Activated T-cell treated with anti-CD3 and anti-CD28 coated beads, Interleukin-2, amount 50 U/mL, for 72 hours (primary cell): Measurements from ENCODE around the gene UBAP2. TPM values are rescaled to one million over a fixed set of nuclear protein-coding genes. Genes with fewer than 3 reads are reported as not detected.
A peak's percentile ranks its signal among the peaks of the same experiment; 100 is the strongest.
"Not testable (repeated sequence)": the region's sequence is repeated elsewhere in the genome, so short reads cannot be mapped to it uniquely, and the experiment has no call there.

Experiments used
- ATAC-seq, 2 donors: fragments of 150-1000 bp; cut with Tn5 transposase; replicated peaks in 1 of 2; 2 replicates each; pipeline ENCODE4 v1.10.0; 2021; ENCODE audit warnings: moderate library complexity in 2 of 2, mild to moderate bottlenecking in 1 of 2
- DNase-seq, 2 donors: peaks; one replicate each; pipeline ENCODE4 v3.0.0; 2021 to 2022; ENCODE audit warnings: mixed read lengths in 1 of 2
- H3K27ac Mint-ChIP-seq: one replicate; pipeline ENCODE4 v1.8.0; 2022; ENCODE audit warnings: mild to moderate bottlenecking, moderate library complexity, mixed read lengths
- H3K27me3 Mint-ChIP-seq: one replicate; pipeline ENCODE4 v1.8.0; 2022; ENCODE audit warnings: low read depth, mixed read lengths
- H3K36me3 Mint-ChIP-seq, 2 donors: one replicate each; pipeline ENCODE4 v1.8.0; 2022; ENCODE audit warnings: mixed read lengths in 2 of 2, mild to moderate bottlenecking in 1 of 2; ENCODE audit not compliant: insufficient read depth in 2 of 2
- H3K4me1 Mint-ChIP-seq: one replicate; pipeline ENCODE4 v1.8.0; 2022; ENCODE audit warnings: low read depth, mixed read lengths
- H3K4me3 Mint-ChIP-seq, 2 donors: one replicate each; pipeline ENCODE4 v1.8.0; 2022; ENCODE audit warnings: mild to moderate bottlenecking in 2 of 2, mixed read lengths in 2 of 2, moderate library complexity in 2 of 2
- H3K9me3 Mint-ChIP-seq, 2 donors: one replicate each; pipeline ENCODE4 v1.8.0; 2022; ENCODE audit warnings: mixed read lengths in 2 of 2
- total RNA-seq, 2 donors: library from RNA; stranded (reverse); gene quantifications; one replicate each; pipeline ENCODE4 v1.2.3, GENCODE V29; 2022

The UBAP2 gene
- total RNA-seq, 2 donors from 2014 or later: 32.1 to 34.5 TPM

GRCh38 chr9:34038851-34039250 lies 9.8 kb downstream of the UBAP2 start:
- H3K27me3 Mint-ChIP-seq, H3K4me3 Mint-ChIP-seq, DNase-seq, H3K27ac Mint-ChIP-seq, H3K9me3 Mint-ChIP-seq, ATAC-seq, H3K36me3 Mint-ChIP-seq: not testable (repeated sequence)
- peaks cover 12% of the 10 kb centered on the region for H3K4me1 Mint-ChIP-seq

DNA sequence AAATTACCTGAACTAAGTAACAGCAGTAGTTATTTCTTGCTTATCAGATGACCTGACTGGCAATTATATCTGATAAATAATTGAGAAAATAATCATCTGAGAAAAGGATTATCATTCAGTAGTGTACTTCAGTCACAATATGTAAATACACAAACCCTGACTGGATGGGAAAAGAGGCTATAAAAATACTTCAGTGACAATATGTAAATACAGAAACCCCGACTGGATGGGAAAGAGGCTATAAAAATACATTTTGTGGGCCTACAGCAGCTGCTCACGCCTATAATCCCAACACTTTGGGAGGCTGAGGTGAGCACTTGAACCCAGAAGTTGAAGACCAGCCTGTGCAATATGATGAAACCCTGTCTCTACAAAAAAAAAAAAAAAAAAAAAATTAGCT lies 11.1 kb downstream of the UBAP2 start:
- no peak for DNase-seq
- ATAC-seq: no peak
- peaks cover 0 to 3% of the 10 kb centered on the region in 2 donors for H3K36me3 Mint-ChIP-seq
- no peak overlapping the region for H3K4me3 Mint-ChIP-seq
- no peak overlapping the region for H3K27ac Mint-ChIP-seq
- no peaks in the 10 kb centered on the region for H3K27me3 Mint-ChIP-seq
- H3K4me1 Mint-ChIP-seq: peaks cover 12% of the 10 kb centered on the region
- no peaks in the 10 kb centered on the region for H3K9me3 Mint-ChIP-seq

DNA sequence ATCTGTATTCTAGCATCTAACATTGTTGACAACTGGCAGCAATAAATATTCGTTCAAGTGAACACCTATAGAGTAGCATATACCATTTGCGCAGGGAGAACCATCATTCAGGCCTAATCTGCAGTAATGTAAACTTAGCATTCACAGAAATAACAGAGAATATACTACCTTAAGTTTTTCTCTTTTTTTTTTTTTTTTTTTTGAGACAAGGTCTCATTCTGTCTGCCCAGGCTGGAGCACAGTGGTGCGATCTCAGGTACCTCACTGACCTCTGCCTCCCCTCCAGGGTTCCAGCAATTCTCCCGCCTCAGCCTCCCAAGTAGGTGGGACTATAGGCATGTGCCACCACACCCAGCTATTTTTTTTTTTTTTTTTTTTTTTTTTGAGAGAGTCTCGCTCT lies 12.1 kb downstream of the UBAP2 start:
- peaks cover 12% of the 10 kb centered on the region for H3K4me1 Mint-ChIP-seq
- no peak overlapping the region for H3K4me3 Mint-ChIP-seq

DNA sequence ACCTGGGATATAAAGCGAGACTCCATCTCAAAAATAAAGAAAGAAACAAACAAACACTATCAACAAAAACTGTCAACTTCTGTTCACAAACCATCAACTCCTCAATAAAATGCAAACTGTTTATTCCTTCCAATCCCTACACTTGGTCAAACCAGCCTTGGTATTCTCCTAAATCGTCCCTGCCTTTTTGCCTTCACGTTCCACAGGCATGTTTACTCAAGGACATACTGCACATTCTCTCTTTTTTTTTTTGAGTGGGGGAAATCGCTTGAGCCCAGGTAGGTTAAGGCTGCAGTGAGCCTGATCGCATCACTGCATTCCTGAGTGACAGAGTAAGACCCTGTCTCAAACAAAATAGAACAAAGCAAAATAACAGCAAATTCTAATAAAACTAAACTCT lies 13.0 kb downstream of the UBAP2 start:
- H3K27ac Mint-ChIP-seq: no peak overlapping the region
- peaks cover 12% of the 10 kb centered on the region for H3K4me1 Mint-ChIP-seq
- H3K36me3 Mint-ChIP-seq: peaks cover 0 to 4% of the 10 kb centered on the region in 2 donors
- ATAC-seq (no peak), DNase-seq (no peak)
- H3K27me3 Mint-ChIP-seq: no peaks in the 10 kb centered on the region
- no peak overlapping the region for H3K4me3 Mint-ChIP-seq
- H3K9me3 Mint-ChIP-seq: no peaks in the 10 kb centered on the region

More for the DNA sequence above, 12.1 kb downstream of the UBAP2 start:
- no peak for ATAC-seq
- Mint-ChIP-seq H3K27me3 (no peaks in the 10 kb centered on the region), H3K9me3 (no peaks in the 10 kb centered on the region), H3K27ac (no peak overlapping the region), H3K36me3 (peaks cover 0 to 5% of the 10 kb centered on the region in 2 donors)
- no peak for DNase-seq

GRCh38 chr9:34034698-34035065 lies 14.0 kb downstream of the UBAP2 start:
- Mint-ChIP-seq H3K4me1 (peaks cover 12% of the 10 kb centered on the region), H3K27ac (no peak overlapping the region), H3K4me3 (no peak overlapping the region), H3K9me3 (no peaks in the 10 kb centered on the region), H3K36me3 (peaks cover 0 to 4% of the 10 kb centered on the region in 2 donors), H3K27me3 (no peaks in the 10 kb centered on the region)
- DNase-seq (no peak), ATAC-seq (no peak)

- Mint-ChIP-seq H3K4me1 (peaks cover 12% of the 10 kb centered on the region), H3K4me3 (no peak overlapping the region), H3K27ac (no peak overlapping the region), H3K36me3 (peaks cover 0 to 7% of the 10 kb centered on the region in 2 donors), H3K27me3 (no peaks in the 10 kb centered on the region), H3K9me3 (no peaks in the 10 kb centered on the region)
- DNase-seq (no peak), ATAC-seq (no peak)
Measured at GRCh38 chr9:34032631-34033030, 16.1 kb downstream of the UBAP2 start.

- Mint-ChIP-seq H3K36me3 (peaks cover 0 to 8% of the 10 kb centered on the region in 2 donors), H3K4me1 (peaks cover 5% of the 10 kb centered on the region), H3K4me3 (no peak overlapping the region), H3K27me3 (no peaks in the 10 kb centered on the region), H3K9me3 (no peaks in the 10 kb centered on the region), H3K27ac (no peak overlapping the region)
- DNase-seq: no peak
- ATAC-seq: no peak
Measured at GRCh38 chr9:34027845-34028574, 20.7 kb downstream of the UBAP2 start.

DNA sequence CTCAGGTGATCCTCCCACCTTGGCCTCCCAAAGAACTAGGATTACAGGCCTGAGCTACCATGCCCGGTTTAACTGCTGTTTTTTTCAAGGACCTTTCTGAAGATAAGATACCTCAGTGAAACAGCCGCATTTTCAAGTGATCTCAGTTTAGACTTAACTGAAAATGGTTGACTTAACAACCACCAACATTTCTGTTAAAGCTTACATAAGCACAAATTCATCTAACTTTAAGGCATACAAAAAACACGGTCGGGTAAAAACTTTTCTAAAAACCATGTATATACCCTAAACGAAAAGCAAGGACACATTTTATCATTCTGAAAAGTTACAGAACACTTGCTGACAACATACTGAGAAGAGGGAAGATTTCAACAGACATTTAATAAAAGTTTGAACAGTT lies 22.9 kb downstream of the UBAP2 start:
- DNase-seq (no peak), ATAC-seq (no peak)
- peaks cover 0 to 6% of the 10 kb centered on the region in 2 donors for H3K36me3 Mint-ChIP-seq
- H3K27ac Mint-ChIP-seq: peak overlapping the region; percentile 80
- H3K27me3 Mint-ChIP-seq: no peaks in the 10 kb centered on the region
- H3K4me1 Mint-ChIP-seq: peaks cover 5% of the 10 kb centered on the region
- H3K4me3 Mint-ChIP-seq: no peak overlapping the region
- no peaks in the 10 kb centered on the region for H3K9me3 Mint-ChIP-seq

- DNase-seq: no peak
- H3K27me3 Mint-ChIP-seq: no peaks in the 10 kb centered on the region
- H3K4me3 Mint-ChIP-seq: no peak overlapping the region
- H3K27ac Mint-ChIP-seq: peak overlapping the region; percentile 25
- peaks cover 5% of the 10 kb centered on the region for H3K4me1 Mint-ChIP-seq
- no peaks in the 10 kb centered on the region for H3K9me3 Mint-ChIP-seq
- ATAC-seq: no peak
- peaks cover 0 to 6% of the 10 kb centered on the region in 2 donors for H3K36me3 Mint-ChIP-seq
Measured at GRCh38 chr9:34025062-34025461, 23.6 kb downstream of the UBAP2 start.

GRCh38 chr9:34024476-34024875 lies 24.2 kb downstream of the UBAP2 start:
- not testable (repeated sequence) for H3K9me3 Mint-ChIP-seq, H3K27me3 Mint-ChIP-seq, ATAC-seq, H3K27ac Mint-ChIP-seq, DNase-seq, H3K4me1 Mint-ChIP-seq, H3K4me3 Mint-ChIP-seq, H3K36me3 Mint-ChIP-seq

DNA sequence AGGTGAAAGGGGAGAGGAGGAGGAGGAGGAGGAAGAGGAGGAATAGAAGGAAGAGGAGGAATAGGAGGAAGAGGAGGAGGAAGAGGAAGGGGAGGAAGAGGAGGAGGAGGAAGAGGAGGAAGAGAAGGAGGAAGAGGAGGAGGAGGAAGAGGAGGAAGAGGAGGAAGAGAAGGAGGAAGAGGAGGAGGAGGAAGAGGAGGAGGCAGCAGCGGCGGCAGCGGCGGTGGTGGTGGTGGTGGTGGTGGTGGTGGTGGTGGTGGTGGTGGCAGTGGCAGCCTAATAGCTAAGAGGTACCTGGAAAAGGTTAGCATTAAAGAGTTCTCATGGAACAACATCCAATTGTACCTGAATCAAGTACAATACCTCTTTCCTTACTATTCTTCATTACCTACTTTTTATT lies 32.5 kb downstream of the UBAP2 start:
- no peaks in the 10 kb centered on the region for H3K4me1 Mint-ChIP-seq
- DNase-seq: no peak
- H3K27ac Mint-ChIP-seq: no peak overlapping the region
- H3K36me3 Mint-ChIP-seq: peaks cover 2 to 3% of the 10 kb centered on the region in 2 donors
- H3K27me3 Mint-ChIP-seq: no peaks in the 10 kb centered on the region
- no peak overlapping the region for H3K4me3 Mint-ChIP-seq
- no peak for ATAC-seq
- H3K9me3 Mint-ChIP-seq: no peaks in the 10 kb centered on the region

GRCh38 chr9:34010979-34011378 lies 37.7 kb downstream of the UBAP2 start:
- Mint-ChIP-seq H3K4me1 (no peaks in the 10 kb centered on the region), H3K27ac (no peak overlapping the region), H3K27me3 (no peaks in the 10 kb centered on the region), H3K9me3 (no peaks in the 10 kb centered on the region), H3K4me3 (no peak overlapping the region), H3K36me3 (peaks cover 2 to 7% of the 10 kb centered on the region in 2 donors)
- DNase-seq (peak in 1 of 2 donors; percentile 7), ATAC-seq (no peak)

- no peak overlapping the region for H3K4me3 Mint-ChIP-seq
- no peaks in the 10 kb centered on the region for H3K4me1 Mint-ChIP-seq
- no peaks in the 10 kb centered on the region for H3K27me3 Mint-ChIP-seq
- H3K36me3 Mint-ChIP-seq: peaks cover 2 to 7% of the 10 kb centered on the region in 2 donors
- ATAC-seq (no peak), DNase-seq (no peak)
- H3K27ac Mint-ChIP-seq: no peak overlapping the region
- H3K9me3 Mint-ChIP-seq: no peaks in the 10 kb centered on the region
Measured at GRCh38 chr9:34001951-34002350, 46.7 kb downstream of the UBAP2 start.

- ATAC-seq: no peak
Measured at GRCh38 chr9:34001298-34001697, 47.4 kb downstream of the UBAP2 start.

More at GRCh38 chr9:34001298-34001697, 47.4 kb downstream of the UBAP2 start:
- H3K27ac Mint-ChIP-seq: no peak overlapping the region
- no peaks in the 10 kb centered on the region for H3K27me3 Mint-ChIP-seq
- peaks cover 2 to 8% of the 10 kb centered on the region in 2 donors for H3K36me3 Mint-ChIP-seq
- DNase-seq: no peak
- H3K4me3 Mint-ChIP-seq: no peak overlapping the region
- H3K9me3 Mint-ChIP-seq: no peaks in the 10 kb centered on the region
- H3K4me1 Mint-ChIP-seq: no peaks in the 10 kb centered on the region
